CD14-positive monocyte (primary cell): ENCODE measurements around the gene WFS1. TPM values are rescaled to one million over a fixed set of nuclear protein-coding genes. Genes with fewer than 3 reads are reported as not detected.
A peak's percentile ranks its signal among the peaks of the same experiment; 100 is the strongest.

Experiments
- DNase-seq, 3 donors: peaks; one replicate each; pipeline ENCODE4 v3.0.0-alpha.2; 2011 to 2022
- H2AFZ ChIP-seq: 2 replicates; pipeline ENCODE4 v1.6.0; 2012; ENCODE audit warnings: mild to moderate bottlenecking, low read depth, low read length, inconsistent platforms; ENCODE audit not compliant: insufficient read depth, poor library complexity, severe bottlenecking
- H3K27ac ChIP-seq, 2 donors: 1 replicate in 1 of 2; 2 replicates in 1 of 2; pipeline ENCODE4 v1.5.1; 2012 to 2013; ENCODE audit warnings: low read length in 2 of 2, control low read depth in 1 of 2, inconsistent platforms in 1 of 2, low read depth in 1 of 2, mild to moderate bottlenecking in 1 of 2
- H3K27me3 ChIP-seq, 2 donors: one replicate each; pipeline versions ENCODE4 v1.6.0 to v1.6.1; 2011 to 2013; ENCODE audit warnings: low read length in 2 of 2; ENCODE audit not compliant: control insufficient read depth in 2 of 2, insufficient read depth in 2 of 2
- H3K36me3 ChIP-seq, 2 donors: replicated peaks in 1 of 2; 1 replicate in 1 of 2; 2 replicates in 1 of 2; pipeline versions ENCODE4 v1.5.1 to v1.6.1; 2012 to 2013; ENCODE audit warnings: low read length in 2 of 2, control low read depth in 1 of 2, inconsistent platforms in 1 of 2, mild to moderate bottlenecking in 1 of 2; ENCODE audit not compliant: insufficient read depth in 2 of 2, control insufficient read depth in 1 of 2
- H3K4me1 ChIP-seq, 2 donors: 1 replicate in 1 of 2; 2 replicates in 1 of 2; pipeline versions ENCODE4 v1.5.1 to v1.6.1; 2012 to 2013; ENCODE audit warnings: low read length in 2 of 2, control low read depth in 1 of 2, inconsistent platforms in 1 of 2, mild to moderate bottlenecking in 1 of 2, moderate library complexity in 1 of 2; ENCODE audit not compliant: insufficient read depth in 2 of 2, control insufficient read depth in 1 of 2
- H3K4me2 ChIP-seq: replicated peaks from 2 replicates; pipeline ENCODE3; 2012; ENCODE audit warnings: low read length, moderate library complexity, mild to moderate bottlenecking; ENCODE audit not compliant: poor library complexity, severe bottlenecking; ENCODE audit errors: extremely low read depth
- H3K4me3 ChIP-seq, 3 experiments: fragments of 200-600 bp in 1 of 3; sonication (generic) in 1 of 3; replicated peaks in 1 of 3; 1 replicate in 2 of 3; 2 replicates in 1 of 3; pipeline ENCODE4 v1.5.1; 2011 to 2013; ENCODE audit warnings: low read length in 3 of 3, mild to moderate bottlenecking in 3 of 3, control low read depth in 2 of 3, low read depth in 2 of 3, inconsistent platforms in 1 of 3, moderate library complexity in 1 of 3
- H3K79me2 ChIP-seq: 2 replicates; pipeline ENCODE4 v1.6.0; 2012; ENCODE audit warnings: mild to moderate bottlenecking, control low read depth, inconsistent platforms, low read length, moderate library complexity; ENCODE audit not compliant: insufficient read depth
- H3K9ac ChIP-seq: 2 replicates; pipeline ENCODE4 v1.6.0; 2017; ENCODE audit warnings: low read length, mild to moderate bottlenecking; ENCODE audit not compliant: insufficient read depth, poor library complexity, severe bottlenecking
- H3K9me3 ChIP-seq, 2 donors: replicated peaks in 1 of 2; 1 replicate in 1 of 2; 2 replicates in 1 of 2; pipeline versions ENCODE4 v1.5.1 to v1.6.1; 2012 to 2013; ENCODE audit warnings: low read length in 2 of 2, control low read depth in 1 of 2; ENCODE audit not compliant: control insufficient read depth in 1 of 2, insufficient read depth in 1 of 2
- H4K20me1 ChIP-seq: 2 replicates; pipeline ENCODE4 v1.6.0; 2012; ENCODE audit warnings: mild to moderate bottlenecking, low read length, control low read depth, moderate library complexity; ENCODE audit not compliant: insufficient read depth
- H3K27ac Mint-ChIP-seq, 7 donors: one replicate each; pipeline ENCODE4 v1.8.0; 2020; ENCODE audit warnings: mild to moderate bottlenecking in 7 of 7, mixed read lengths in 7 of 7, moderate library complexity in 6 of 7, inconsistent platforms in 2 of 7
- H3K27me3 Mint-ChIP-seq, 3 donors: one replicate each; pipeline ENCODE4 v1.8.0; 2021 to 2022; ENCODE audit warnings: low read depth in 3 of 3, mild to moderate bottlenecking in 3 of 3, mixed read lengths in 3 of 3, moderate library complexity in 3 of 3, inconsistent platforms in 1 of 3
- H3K36me3 Mint-ChIP-seq, 2 donors: one replicate each; pipeline ENCODE4 v1.8.0; 2020; ENCODE audit warnings: mixed read lengths in 2 of 2, inconsistent platforms in 1 of 2, mild to moderate bottlenecking in 1 of 2
- H3K4me1 Mint-ChIP-seq: one replicate; pipeline ENCODE4 v1.8.0; 2020; ENCODE audit warnings: mild to moderate bottlenecking, mixed read lengths
- H3K4me3 Mint-ChIP-seq, 2 donors: one replicate each; pipeline ENCODE4 v1.8.0; 2020; ENCODE audit warnings: mild to moderate bottlenecking in 2 of 2, mixed read lengths in 2 of 2, moderate library complexity in 1 of 2
- H3K9me3 Mint-ChIP-seq, 7 donors: one replicate each; pipeline ENCODE4 v1.8.0; 2020 to 2022; ENCODE audit warnings: mixed read lengths in 7 of 7, mild to moderate bottlenecking in 6 of 7, moderate library complexity in 6 of 7, inconsistent platforms in 2 of 7
- WGBS: methylation state at CpG from one replicate; pipeline ENCODE4 v1.1.5; 2013; ENCODE audit warnings: missing lambda C conversion rate; ENCODE audit not compliant: insufficient coverage; 5-methylcytosine and 5-hydroxymethylcytosine counted together
- intact Hi-C, 2 donors: fragments of 100-400 bp; cut with micrococcal nuclease; formaldehyde crosslinking; loops; one replicate each; pipeline versions ENCODE4 v1.15.0 to v1.15.1; 2023
- polyA plus RNA-seq, 3 donors: library from polyadenylated mRNA; depleted of rRNA in 1 of 3; unstranded in 2 of 3; stranded (reverse) in 1 of 3; fragments of 300-500 nt in 2 of 3; fragments of >200 nt in 1 of 3; fragmentation: Illumina TruSeq in 2 of 3; gene quantifications; 1 replicate in 2 of 3; 2 replicates in 1 of 3; pipeline ENCODE4 v1.2.3, GENCODE V29; 2012 to 2021
- TF ChIP-seq, protein P1 (sequence below): fragments of 200-600 bp; IDR thresholded peaks from one replicate; pipeline ENCODE4 v1.8.0; 2022; ENCODE audit warnings: antibody characterized with exemption, mild to moderate bottlenecking

Gene WFS1
- polyA plus RNA-seq, 3 donors: 0.39 to 1.8 (median 0.93) TPM

DNA sequence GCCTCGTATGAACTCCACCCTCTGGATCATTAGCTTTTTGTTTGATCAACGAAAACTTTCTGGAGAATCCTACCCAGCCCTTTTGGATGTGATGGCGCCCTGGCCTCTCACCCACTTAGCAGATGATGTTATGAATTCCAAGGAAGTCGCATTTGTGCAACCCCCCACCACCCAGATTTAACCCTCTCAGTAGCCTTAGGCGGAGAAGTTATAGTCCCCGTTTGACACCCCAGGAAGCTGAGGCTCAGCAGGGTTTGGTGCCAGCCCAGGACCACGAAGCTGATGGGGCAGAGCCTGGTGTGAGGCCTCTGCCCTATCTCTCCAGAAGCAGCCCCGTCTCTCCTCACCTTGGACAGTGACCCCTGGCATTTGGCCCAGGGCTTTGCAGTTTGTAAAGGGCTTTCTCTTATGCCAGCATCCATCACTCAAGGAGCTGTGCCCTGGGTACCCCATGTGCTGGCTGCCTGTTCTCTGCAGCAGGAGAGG lies 1.0 kb downstream of the WFS1 start:
- no peak for DNase-seq
- Histone ChIP-seq H2AFZ (no peak overlapping the region), H3K36me3 (no peaks in the 10 kb centered on the region), H3K27ac (no peak overlapping the region), H3K79me2 (no peaks in the 10 kb centered on the region), H3K4me3 (peak overlapping the region in 1 of 3 experiments; percentile 74), H3K9me3 (peaks cover 0 to 9% of the 10 kb centered on the region in 2 donors), H3K9ac (no peak overlapping the region), H3K4me1 (peaks cover 28 to 39% of the 10 kb centered on the region in 2 donors), H3K4me2 (peak overlapping the region; percentile 80), H4K20me1 (no peaks in the 10 kb centered on the region), H3K27me3 (peaks cover 8 to 34% of the 10 kb centered on the region in 2 donors)
- H3K4me1 Mint-ChIP-seq: peaks cover 27% of the 10 kb centered on the region
- intact Hi-C loops: no loop called here
- H3K36me3 Mint-ChIP-seq: peaks cover 0 to 2% of the 10 kb centered on the region in 2 donors
- peaks cover 32 to 67% (median 42%) of the 10 kb centered on the region in 3 donors for H3K27me3 Mint-ChIP-seq
- H3K4me3 Mint-ChIP-seq: peak overlapping the region; percentile 72 to 85
- 64% methylated on average over 4 of the region's 8 CpGs for WGBS
- H3K9me3 Mint-ChIP-seq: peaks cover 0 to 22% (median 7%) of the 10 kb centered on the region in 7 donors
- TF ChIP-seq, protein P1, sequence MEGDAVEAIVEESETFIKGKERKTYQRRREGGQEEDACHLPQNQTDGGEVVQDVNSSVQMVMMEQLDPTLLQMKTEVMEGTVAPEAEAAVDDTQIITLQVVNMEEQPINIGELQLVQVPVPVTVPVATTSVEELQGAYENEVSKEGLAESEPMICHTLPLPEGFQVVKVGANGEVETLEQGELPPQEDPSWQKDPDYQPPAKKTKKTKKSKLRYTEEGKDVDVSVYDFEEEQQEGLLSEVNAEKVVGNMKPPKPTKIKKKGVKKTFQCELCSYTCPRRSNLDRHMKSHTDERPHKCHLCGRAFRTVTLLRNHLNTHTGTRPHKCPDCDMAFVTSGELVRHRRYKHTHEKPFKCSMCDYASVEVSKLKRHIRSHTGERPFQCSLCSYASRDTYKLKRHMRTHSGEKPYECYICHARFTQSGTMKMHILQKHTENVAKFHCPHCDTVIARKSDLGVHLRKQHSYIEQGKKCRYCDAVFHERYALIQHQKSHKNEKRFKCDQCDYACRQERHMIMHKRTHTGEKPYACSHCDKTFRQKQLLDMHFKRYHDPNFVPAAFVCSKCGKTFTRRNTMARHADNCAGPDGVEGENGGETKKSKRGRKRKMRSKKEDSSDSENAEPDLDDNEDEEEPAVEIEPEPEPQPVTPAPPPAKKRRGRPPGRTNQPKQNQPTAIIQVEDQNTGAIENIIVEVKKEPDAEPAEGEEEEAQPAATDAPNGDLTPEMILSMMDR: no peak
- H3K27ac Mint-ChIP-seq: no peak overlapping the region

DNA sequence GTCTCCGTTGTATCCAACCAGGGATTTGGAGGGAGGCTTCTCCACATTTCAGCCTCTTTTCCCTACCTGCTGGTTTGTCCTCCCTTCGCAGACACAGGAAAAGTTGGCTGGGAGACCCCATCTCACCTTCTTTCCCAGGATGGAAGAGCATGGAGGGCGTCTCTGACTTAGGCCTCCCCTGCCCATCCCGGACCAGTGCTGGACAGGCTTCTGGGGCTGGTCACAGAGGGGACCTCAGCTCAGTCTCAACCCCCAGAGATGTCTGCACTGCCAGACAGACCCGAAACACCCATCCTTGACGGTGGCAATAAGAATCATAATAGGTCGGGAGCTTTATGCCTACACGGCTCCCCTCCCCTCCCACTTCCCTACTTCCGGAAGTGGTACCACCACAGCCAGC lies 1.6 kb downstream of the WFS1 start:
- Mint-ChIP-seq H3K4me3 (peak overlapping the region in 1 of 2 donors; percentile 85), H3K27me3 (peaks cover 31 to 65% (median 40%) of the 10 kb centered on the region in 3 donors), H3K4me1 (peaks cover 27% of the 10 kb centered on the region), H3K36me3 (peaks cover 0 to 2% of the 10 kb centered on the region in 2 donors), H3K9me3 (peaks cover 0 to 22% (median 7%) of the 10 kb centered on the region in 7 donors), H3K27ac (no peak overlapping the region)
- H3K4me1 ChIP-seq: peaks cover 28 to 39% of the 10 kb centered on the region in 2 donors
- H2AFZ ChIP-seq: no peak overlapping the region
- H3K9me3 ChIP-seq: peaks cover 0 to 9% of the 10 kb centered on the region in 2 donors
- peaks cover 8 to 34% of the 10 kb centered on the region in 2 donors for H3K27me3 ChIP-seq
- TF ChIP-seq, protein P1: no peak
- H3K27ac ChIP-seq: no peak overlapping the region
- 71% methylated on average over 7 of the region's 9 CpGs for WGBS
- H3K4me3 ChIP-seq: no peak overlapping the region
- intact Hi-C loops: no loop called here
- H3K4me2 ChIP-seq: no peak overlapping the region
- H3K79me2 ChIP-seq: no peaks in the 10 kb centered on the region
- H4K20me1 ChIP-seq: no peaks in the 10 kb centered on the region
- no peaks in the 10 kb centered on the region for H3K36me3 ChIP-seq
- H3K9ac ChIP-seq: no peak overlapping the region
- DNase-seq: no peak
